HepG2 (cell line): Measurements from ENCODE around the gene COMT. TPM values are rescaled to one million over a fixed set of nuclear protein-coding genes. Genes with fewer than 3 reads are reported as not detected.
A peak's percentile ranks its signal among the peaks of the same experiment; 100 is the strongest.

Source experiments
- HNF4A ChIP-seq: sonication (generic); formaldehyde crosslinking; IDR thresholded peaks from 2 replicates; pipeline ENCODE4 v1.4.0; 2020; ENCODE audit warnings: missing genetic modification reagents
- JUN ChIP-seq: sonication (generic); formaldehyde crosslinking; IDR thresholded peaks from 2 replicates; pipeline ENCODE4 v1.4.0; 2020; ENCODE audit warnings: mild to moderate bottlenecking, missing genetic modification reagents
- KDM1A ChIP-seq: IDR thresholded peaks from 2 replicates; pipeline ENCODE4 v1.6.1; 2016; ENCODE audit warnings: missing compliant biosample characterization
- PHF8 ChIP-seq: sonication (generic); formaldehyde crosslinking; IDR thresholded peaks from 2 replicates; pipeline ENCODE4 v1.5.0; 2020; ENCODE audit warnings: missing genetic modification reagents
- SP1 ChIP-seq, 2 experiments: fragments of 450-650 bp in 1 of 2; sonication (generic) in 1 of 2; formaldehyde crosslinking in 1 of 2; IDR thresholded peaks; 2 replicates each; pipeline versions ENCODE4 v1.4.0 to v1.6.1; 2016 to 2020; ENCODE audit warnings: missing genetic modification reagents in 1 of 2
- SRF ChIP-seq: IDR thresholded peaks from 2 replicates; pipeline ENCODE4 v1.6.1; 2011; ENCODE audit warnings: mild to moderate bottlenecking, low read depth, low read length, moderate library complexity
- THAP11 ChIP-seq: IDR thresholded peaks from 2 replicates; pipeline ENCODE4 v1.6.1; 2016; ENCODE audit warnings: missing biosample characterization, missing genetic modification reagents
- U2AF1 ChIP-seq: fragments of 200-400 bp; formaldehyde crosslinking; optimal IDR thresholded peaks from 2 replicates; pipeline ENCODE3; 2017; ENCODE audit warnings: mild to moderate bottlenecking, low read depth, low read length
- ZNF121 ChIP-seq: sonication (generic); formaldehyde crosslinking; IDR thresholded peaks from 2 replicates; pipeline ENCODE4 v1.5.0; 2020; ENCODE audit warnings: mild to moderate bottlenecking, missing genetic modification reagents
- ZNF335 ChIP-seq: sonication (generic); formaldehyde crosslinking; IDR thresholded peaks from 2 replicates; pipeline ENCODE4 v1.4.0; 2020; ENCODE audit warnings: missing genetic modification reagents
- ZNF350 ChIP-seq: sonication (generic); formaldehyde crosslinking; IDR thresholded peaks from 2 replicates; pipeline ENCODE4 v1.4.0; 2020; ENCODE audit warnings: mild to moderate bottlenecking, low read depth, missing genetic modification reagents, borderline replicate concordance
- ZNF547 ChIP-seq: sonication (generic); formaldehyde crosslinking; IDR thresholded peaks from 2 replicates; pipeline ENCODE4 v1.5.1; 2020; ENCODE audit warnings: mild to moderate bottlenecking, missing genetic modification reagents
- ZNF644 ChIP-seq: IDR thresholded peaks from 2 replicates; pipeline ENCODE4 v1.6.1; 2016; ENCODE audit warnings: low read depth
- polyA plus RNA-seq, 8 experiments: library from polyadenylated mRNA; depleted of rRNA in 3 of 8; stranded (reverse) in 7 of 8; unstranded in 1 of 8; fragments of >200 nt; fragmentation: Illumina TruSeq in 4 of 8; extraction: Trizol in 4 of 8; gene quantifications; 2 replicates each; pipeline versions ENCODE4 v1.2.1 to v1.2.3, GENCODE V29; 2011 to 2016; ENCODE audit warnings: low read depth in 4 of 8, missing spikeins in 1 of 8, mixed read lengths in 1 of 8; ENCODE audit not compliant: insufficient read depth in 1 of 8
- total RNA-seq, 5 experiments: library from RNA; depleted of rRNA; stranded (reverse); fragments of >200 nt; fragmentation: Illumina TruSeq; extraction: Trizol; gene quantifications; 2 replicates each; pipeline ENCODE4 v1.2.3, GENCODE V29; 2016; ENCODE audit warnings: low read depth in 1 of 5
- TF ChIP-seq, protein P1 (sequence below), 2 experiments: sonication (generic) in 1 of 2; formaldehyde crosslinking in 1 of 2; IDR thresholded peaks; 2 replicates each; pipeline versions ENCODE4 v1.4.0 to v1.6.1; 2018 to 2020; ENCODE audit warnings: missing genetic modification reagents in 2 of 2, borderline replicate concordance in 1 of 2, low read depth in 1 of 2, mild to moderate bottlenecking in 1 of 2, missing biosample characterization in 1 of 2
- TF ChIP-seq, protein P2 (sequence below): sonication (generic); formaldehyde crosslinking; IDR thresholded peaks from 2 replicates; pipeline ENCODE4 v1.4.0; 2020; ENCODE audit warnings: missing genetic modification reagents
- TF ChIP-seq, protein P3 (sequence below): sonication (generic); formaldehyde crosslinking; IDR thresholded peaks from 2 replicates; pipeline ENCODE4 v1.5.0; 2020; ENCODE audit warnings: mild to moderate bottlenecking, missing genetic modification reagents
- TF ChIP-seq, protein P4 (sequence below): sonication (generic); formaldehyde crosslinking; IDR thresholded peaks from 2 replicates; pipeline ENCODE4 v1.9.0; 2022; ENCODE audit warnings: low read depth, missing genetic modification reagents
- TF ChIP-seq, protein P5 (sequence below): sonication (generic); formaldehyde crosslinking; conservative IDR thresholded peaks from 2 replicates; pipeline ENCODE4 v1.4.0; 2020; ENCODE audit warnings: missing genetic modification reagents
- TF ChIP-seq, protein P6 (sequence below): sonication (generic); formaldehyde crosslinking; IDR thresholded peaks from 2 replicates; pipeline ENCODE4 v1.5.0; 2020; ENCODE audit warnings: missing genetic modification reagents, mild to moderate bottlenecking, borderline replicate concordance

The COMT gene
- total and polyA plus RNA-seq, 2 of the 13 experiments (the other 11 are each of a cell fraction or from before 2014, with no cell fraction given): 156 to 162 TPM

DNA sequence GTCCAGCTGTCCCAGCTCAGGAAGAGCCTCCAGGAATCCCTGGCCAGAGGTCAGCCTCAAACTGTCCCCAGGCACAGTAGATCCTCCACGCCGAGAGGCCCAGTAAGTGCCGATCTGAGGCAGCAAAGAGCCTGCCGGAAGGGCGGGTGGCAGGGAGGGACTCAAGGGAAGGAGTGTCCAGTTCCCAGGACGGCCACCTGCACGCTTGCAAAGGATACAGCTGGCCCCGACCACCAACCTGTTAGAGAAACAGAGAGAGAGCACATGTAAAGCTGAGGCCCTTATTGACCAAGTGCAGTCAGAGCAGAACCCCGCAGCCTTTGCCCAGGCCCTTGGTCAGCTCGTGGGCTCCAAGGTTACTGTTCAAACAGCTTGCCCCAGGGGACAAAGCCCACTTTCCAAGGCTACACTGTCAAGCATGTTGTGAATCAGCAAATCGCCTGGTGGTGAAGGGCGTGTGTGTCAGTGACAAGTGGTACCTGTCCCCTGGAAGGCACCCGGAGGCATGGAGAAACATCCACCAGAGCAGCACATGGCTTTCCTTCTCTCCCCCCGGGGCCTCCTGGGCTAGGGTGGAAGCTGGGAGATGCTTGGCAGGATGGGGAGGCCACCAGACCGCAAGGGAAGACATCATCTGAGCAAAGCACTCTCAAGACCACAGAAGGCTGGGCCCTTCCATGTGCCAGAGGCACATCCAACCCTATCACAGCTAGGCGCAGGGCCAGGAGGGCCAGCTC lies 42.6 kb upstream of the COMT start (continued):
- TF ChIP-seq SP1 (IDR thresholded peaks at IDR 0.05): no peak
- no peak for TF ChIP-seq SP1 (CRISPR knock-in tag; IDR thresholded peaks at IDR 0.05)
- TF ChIP-seq U2AF1: no peak
- TF ChIP-seq ZNF350 (CRISPR knock-in tag): peak; percentile 62
- TF ChIP-seq, protein P1, sequence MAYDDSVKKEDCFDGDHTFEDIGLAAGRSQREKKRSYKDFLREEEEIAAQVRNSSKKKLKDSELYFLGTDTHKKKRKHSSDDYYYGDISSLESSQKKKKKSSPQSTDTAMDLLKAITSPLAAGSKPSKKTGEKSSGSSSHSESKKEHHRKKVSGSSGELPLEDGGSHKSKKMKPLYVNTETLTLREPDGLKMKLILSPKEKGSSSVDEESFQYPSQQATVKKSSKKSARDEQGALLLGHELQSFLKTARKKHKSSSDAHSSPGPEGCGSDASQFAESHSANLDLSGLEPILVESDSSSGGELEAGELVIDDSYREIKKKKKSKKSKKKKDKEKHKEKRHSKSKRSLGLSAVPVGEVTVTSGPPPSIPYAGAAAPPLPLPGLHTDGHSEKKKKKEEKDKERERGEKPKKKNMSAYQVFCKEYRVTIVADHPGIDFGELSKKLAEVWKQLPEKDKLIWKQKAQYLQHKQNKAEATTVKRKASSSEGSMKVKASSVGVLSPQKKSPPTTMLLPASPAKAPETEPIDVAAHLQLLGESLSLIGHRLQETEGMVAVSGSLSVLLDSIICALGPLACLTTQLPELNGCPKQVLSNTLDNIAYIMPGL (CRISPR knock-in tag; IDR thresholded peaks at IDR 0.05; ENCODE audit: borderline replicate concordance in 1 of 2, low read depth in 1 of 2): no peak
- TF ChIP-seq, protein P2, sequence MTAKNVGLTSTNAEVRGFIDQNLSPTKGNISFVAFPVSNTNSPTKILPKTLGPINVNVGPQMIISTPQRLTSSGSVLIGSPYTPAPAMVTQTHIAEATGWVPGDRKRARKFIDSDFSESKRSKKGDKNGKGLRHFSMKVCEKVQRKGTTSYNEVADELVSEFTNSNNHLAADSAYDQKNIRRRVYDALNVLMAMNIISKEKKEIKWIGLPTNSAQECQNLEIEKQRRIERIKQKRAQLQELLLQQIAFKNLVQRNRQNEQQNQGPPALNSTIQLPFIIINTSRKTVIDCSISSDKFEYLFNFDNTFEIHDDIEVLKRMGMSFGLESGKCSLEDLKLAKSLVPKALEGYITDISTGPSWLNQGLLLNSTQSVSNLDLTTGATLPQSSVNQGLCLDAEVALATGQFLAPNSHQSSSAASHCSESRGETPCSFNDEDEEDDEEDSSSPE: peak; percentile 12; the same call in 1 of the 2 replicates
- TF ChIP-seq, protein P3, sequence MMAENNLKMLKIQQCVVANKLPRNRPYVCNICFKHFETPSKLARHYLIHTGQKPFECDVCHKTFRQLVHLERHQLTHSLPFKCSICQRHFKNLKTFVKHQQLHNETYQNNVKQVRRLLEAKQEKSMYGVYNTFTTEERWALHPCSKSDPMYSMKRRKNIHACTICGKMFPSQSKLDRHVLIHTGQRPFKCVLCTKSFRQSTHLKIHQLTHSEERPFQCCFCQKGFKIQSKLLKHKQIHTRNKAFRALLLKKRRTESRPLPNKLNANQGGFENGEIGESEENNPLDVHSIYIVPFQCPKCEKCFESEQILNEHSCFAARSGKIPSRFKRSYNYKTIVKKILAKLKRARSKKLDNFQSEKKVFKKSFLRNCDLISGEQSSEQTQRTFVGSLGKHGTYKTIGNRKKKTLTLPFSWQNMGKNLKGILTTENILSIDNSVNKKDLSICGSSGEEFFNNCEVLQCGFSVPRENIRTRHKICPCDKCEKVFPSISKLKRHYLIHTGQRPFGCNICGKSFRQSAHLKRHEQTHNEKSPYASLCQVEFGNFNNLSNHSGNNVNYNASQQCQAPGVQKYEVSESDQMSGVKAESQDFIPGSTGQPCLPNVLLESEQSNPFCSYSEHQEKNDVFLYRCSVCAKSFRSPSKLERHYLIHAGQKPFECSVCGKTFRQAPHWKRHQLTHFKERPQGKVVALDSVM: peak; percentile 93
- TF ChIP-seq, protein P4, sequence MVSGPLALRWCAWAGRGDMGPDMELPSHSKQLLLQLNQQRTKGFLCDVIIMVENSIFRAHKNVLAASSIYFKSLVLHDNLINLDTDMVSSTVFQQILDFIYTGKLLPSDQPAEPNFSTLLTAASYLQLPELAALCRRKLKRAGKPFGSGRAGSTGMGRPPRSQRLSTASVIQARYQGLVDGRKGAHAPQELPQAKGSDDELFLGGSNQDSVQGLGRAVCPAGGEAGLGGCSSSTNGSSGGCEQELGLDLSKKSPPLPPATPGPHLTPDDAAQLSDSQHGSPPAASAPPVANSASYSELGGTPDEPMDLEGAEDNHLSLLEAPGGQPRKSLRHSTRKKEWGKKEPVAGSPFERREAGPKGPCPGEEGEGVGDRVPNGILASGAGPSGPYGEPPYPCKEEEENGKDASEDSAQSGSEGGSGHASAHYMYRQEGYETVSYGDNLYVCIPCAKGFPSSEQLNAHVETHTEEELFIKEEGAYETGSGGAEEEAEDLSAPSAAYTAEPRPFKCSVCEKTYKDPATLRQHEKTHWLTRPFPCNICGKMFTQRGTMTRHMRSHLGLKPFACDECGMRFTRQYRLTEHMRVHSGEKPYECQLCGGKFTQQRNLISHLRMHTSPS (CRISPR knock-in tag): peak; percentile 92; the same call in 1 of the 2 replicates
- TF ChIP-seq, protein P5, sequence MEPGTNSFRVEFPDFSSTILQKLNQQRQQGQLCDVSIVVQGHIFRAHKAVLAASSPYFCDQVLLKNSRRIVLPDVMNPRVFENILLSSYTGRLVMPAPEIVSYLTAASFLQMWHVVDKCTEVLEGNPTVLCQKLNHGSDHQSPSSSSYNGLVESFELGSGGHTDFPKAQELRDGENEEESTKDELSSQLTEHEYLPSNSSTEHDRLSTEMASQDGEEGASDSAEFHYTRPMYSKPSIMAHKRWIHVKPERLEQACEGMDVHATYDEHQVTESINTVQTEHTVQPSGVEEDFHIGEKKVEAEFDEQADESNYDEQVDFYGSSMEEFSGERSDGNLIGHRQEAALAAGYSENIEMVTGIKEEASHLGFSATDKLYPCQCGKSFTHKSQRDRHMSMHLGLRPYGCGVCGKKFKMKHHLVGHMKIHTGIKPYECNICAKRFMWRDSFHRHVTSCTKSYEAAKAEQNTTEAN: no peak
- TF ChIP-seq SRF: no peak
- TF ChIP-seq ZNF644 (CRISPR knock-in tag): no peak
- TF ChIP-seq ZNF547: 0 out of 2 replicates have a peak, but pooled peaks have one; percentile 29
- TF ChIP-seq ZNF335 (CRISPR knock-in tag): no peak
- TF ChIP-seq KDM1A (CRISPR knock-in tag): no peak
- TF ChIP-seq, protein P6, sequence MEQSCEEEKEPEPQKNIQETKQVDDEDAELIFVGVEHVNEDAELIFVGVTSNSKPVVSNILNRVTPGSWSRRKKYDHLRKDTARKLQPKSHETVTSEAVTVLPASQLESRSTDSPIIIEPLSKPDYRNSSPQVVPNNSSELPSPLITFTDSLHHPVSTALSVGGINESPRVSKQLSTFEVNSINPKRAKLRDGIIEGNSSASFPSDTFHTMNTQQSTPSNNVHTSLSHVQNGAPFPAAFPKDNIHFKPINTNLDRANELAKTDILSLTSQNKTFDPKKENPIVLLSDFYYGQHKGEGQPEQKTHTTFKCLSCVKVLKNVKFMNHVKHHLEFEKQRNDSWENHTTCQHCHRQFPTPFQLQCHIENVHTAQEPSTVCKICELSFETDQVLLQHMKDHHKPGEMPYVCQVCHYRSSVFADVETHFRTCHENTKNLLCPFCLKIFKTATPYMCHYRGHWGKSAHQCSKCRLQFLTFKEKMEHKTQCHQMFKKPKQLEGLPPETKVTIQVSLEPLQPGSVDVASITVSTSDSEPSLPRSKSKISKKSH (CRISPR knock-in tag): no peak
- TF ChIP-seq JUN (CRISPR knock-in tag): 0 out of 2 replicates have a peak, but pooled peaks have one; percentile 17
- TF ChIP-seq ZNF121 (CRISPR knock-in tag): no peak
- TF ChIP-seq HNF4A: peak; percentile 93
- TF ChIP-seq PHF8 (CRISPR knock-in tag): 0 out of 2 replicates have a peak, but pooled peaks have one; percentile 33
- 0 out of 2 replicates have a peak, but pooled peaks have one; percentile 40 for TF ChIP-seq THAP11 (CRISPR knock-in tag)
